HG03354 (cell line): ENCODE measurements around the gene SMOC2.

Experiments used
- ATAC-seq: cut with Tn5 transposase; IDR thresholded peaks from one replicate; pipeline ENCODE4 v1.9.1; 2021; ENCODE audit warnings: mild to moderate bottlenecking; ENCODE audit not compliant: unreplicated experiment, poor library complexity, severe bottlenecking

The SMOC2 gene

DNA sequence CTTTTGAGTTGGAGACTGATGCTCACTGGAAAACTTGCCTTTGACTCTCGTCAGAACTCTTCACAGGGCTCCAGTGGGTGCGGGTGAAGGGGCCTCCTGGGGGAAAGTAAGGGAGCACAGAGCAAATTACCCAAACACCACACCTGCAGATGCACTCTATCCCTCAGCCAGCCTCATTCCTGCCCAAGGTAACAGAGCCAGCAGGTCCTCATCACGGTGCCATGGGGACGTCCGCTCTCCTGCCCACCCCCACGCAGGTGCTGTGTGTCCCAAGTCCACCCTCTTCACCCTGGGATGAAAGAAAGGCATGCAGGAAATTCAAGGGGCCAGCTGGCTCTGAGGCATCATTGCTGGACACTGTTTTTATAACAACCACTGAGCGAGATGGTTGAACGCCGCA is 269.0 kb downstream of the SMOC2 start:
- no peak for ATAC-seq

- no peak for ATAC-seq
Observed at GRCh38 chr6:168711049-168711640, 270.2 kb downstream of the SMOC2 start.

- no peak for ATAC-seq
Observed at GRCh38 chr6:168711666-168712300, 270.8 kb downstream of the SMOC2 start.

DNA sequence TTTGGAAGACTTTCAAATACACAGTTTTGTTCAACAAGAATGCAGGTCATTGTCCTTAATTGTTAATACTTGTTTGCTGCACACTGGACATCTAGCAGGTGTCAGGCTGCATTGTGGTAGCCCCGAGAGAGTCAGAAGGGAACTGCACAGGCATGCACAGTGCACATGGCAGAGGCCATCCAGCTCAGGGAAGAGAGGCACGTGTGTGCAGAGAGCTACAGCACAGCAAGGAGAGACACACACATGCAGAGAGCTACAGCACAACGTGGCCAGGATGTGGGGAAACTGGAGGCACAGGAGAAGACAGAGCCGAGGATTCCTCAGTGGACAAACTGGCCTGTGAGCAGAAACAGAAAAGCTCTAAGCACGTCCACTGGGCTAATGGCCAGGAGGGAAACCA is 272.0 kb downstream of the SMOC2 start:
- ATAC-seq, result no peak

DNA sequence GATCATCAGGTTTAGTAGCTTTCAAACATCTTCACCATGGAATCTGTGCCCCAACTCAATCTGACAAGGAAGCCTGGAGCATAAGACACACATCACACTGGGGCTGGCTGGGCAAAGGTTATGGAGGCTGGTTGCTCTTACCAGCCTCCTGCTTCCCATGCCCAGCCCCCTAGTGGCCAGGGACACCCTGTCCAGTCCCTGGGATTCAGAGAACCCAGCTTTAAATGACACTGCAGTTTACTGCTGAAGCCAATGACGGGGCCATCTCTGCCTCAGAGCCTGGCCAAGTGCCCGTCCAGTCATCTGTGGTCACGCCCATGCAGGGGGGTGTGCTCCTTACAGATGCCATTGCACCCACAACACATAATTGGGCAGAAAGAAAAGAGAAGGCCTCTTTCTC is 272.9 kb downstream of the SMOC2 start:
- ATAC-seq, result no peak

- no peak for ATAC-seq
Observed at GRCh38 chr6:168714547-168715260, 273.7 kb downstream of the SMOC2 start.

DNA sequence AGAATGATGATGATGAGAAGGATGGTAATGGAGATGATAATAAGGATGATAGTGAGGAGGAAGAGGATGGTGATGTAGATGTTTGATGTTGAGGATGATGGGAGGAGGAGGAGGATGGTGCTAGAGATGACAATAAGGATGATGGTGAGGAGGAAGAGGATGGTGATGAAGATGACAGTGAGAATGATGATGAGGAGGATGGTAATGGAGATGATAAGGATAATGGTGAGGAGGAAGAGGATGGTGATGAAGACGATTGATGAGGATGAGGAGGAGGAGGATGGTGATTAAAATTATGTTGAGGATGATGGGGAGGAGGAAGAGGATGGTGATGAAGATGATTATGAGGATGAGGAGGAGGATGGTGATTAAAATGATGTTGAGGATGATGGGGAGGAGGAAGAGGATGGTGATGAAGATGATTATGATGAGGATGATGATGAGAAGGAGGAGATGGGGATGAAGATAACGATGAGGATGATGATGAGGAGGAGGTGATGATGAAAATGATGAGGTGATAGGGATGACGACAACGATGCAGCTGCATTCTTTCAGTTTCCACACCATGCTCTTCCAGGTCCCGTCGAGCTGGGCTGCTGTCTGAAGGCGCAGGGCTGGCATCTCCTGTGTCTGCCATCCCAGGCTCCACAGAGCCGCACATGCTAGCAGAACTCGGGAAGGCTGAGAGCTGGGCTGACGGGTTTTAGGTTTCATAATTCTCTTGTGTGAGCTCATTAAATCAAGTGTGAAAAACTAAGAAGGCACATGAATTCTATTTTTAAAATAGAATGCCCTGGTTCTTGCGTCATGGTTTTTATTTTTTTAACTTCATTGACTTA is 274.9 kb downstream of the SMOC2 start:
- ATAC-seq, result no peak

- no peak for ATAC-seq
Observed at GRCh38 chr6:168716581-168716980, 275.6 kb downstream of the SMOC2 start.

GRCh38 chr6:168717491-168717890 is 276.5 kb downstream of the SMOC2 start:
- no peak for ATAC-seq
